Lower lobe of right lung (tissue), 2 donors: ENCODE data around the gene SAP30. TPM values are rescaled to one million over a fixed set of nuclear protein-coding genes. Genes with fewer than 3 reads are reported as not detected.

ENCODE experiments used
- ATAC-seq, 2 donors: fragments of 200-7000 bp; cut with Tn5 transposase; one replicate each; pipeline ENCODE4 v1.9.1; 2020 to 2022; ENCODE audit warnings: mild to moderate bottlenecking in 2 of 2, moderate library complexity in 2 of 2
- DNase-seq: peaks from one replicate; pipeline ENCODE4 v3.0.0-alpha.2; 2020
- H3K27ac ChIP-seq: fragments of 200-600 bp; one replicate; pipeline ENCODE4 v1.8.0; 2022
- H3K27me3 ChIP-seq: fragments of 200-600 bp; one replicate; pipeline ENCODE4 v1.8.0; 2022; ENCODE audit warnings: low read depth
- H3K36me3 ChIP-seq: fragments of 200-600 bp; one replicate; pipeline ENCODE4 v1.8.0; 2022; ENCODE audit warnings: mild to moderate bottlenecking
- H3K4me1 ChIP-seq: fragments of 200-600 bp; one replicate; pipeline ENCODE4 v1.8.0; 2022
- H3K4me3 ChIP-seq: fragments of 200-600 bp; one replicate; pipeline ENCODE4 v1.8.0; 2022; ENCODE audit warnings: mild to moderate bottlenecking
- H3K9me3 ChIP-seq: fragments of 200-600 bp; one replicate; pipeline ENCODE4 v1.8.0; 2022
- intact Hi-C: fragments of 100-400 bp; cut with DNase I; formaldehyde crosslinking; loops from one replicate; pipeline ENCODE4 v1.11.0; 2022
- total RNA-seq: library from RNA; stranded (reverse); fragmentation: NEBNext Ultra II Directional; extraction: Animal tissue kit (Norgen Biotek cat#: 25700); gene quantifications from one replicate; pipeline ENCODE4 v1.2.1, GENCODE V29; 2021
- TF ChIP-seq, protein P1 (sequence below): fragments of 200-600 bp; IDR thresholded peaks from one replicate; pipeline ENCODE4 v1.8.0; 2022; ENCODE audit warnings: antibody characterized with exemption, mild to moderate bottlenecking
- donor health status: DM: no; HTN: yes; CAD: no; lungs with severe emphysema.

The SAP30 gene
- total RNA-seq, 1 donor from 2014 or later: 15.1 TPM

DNA sequence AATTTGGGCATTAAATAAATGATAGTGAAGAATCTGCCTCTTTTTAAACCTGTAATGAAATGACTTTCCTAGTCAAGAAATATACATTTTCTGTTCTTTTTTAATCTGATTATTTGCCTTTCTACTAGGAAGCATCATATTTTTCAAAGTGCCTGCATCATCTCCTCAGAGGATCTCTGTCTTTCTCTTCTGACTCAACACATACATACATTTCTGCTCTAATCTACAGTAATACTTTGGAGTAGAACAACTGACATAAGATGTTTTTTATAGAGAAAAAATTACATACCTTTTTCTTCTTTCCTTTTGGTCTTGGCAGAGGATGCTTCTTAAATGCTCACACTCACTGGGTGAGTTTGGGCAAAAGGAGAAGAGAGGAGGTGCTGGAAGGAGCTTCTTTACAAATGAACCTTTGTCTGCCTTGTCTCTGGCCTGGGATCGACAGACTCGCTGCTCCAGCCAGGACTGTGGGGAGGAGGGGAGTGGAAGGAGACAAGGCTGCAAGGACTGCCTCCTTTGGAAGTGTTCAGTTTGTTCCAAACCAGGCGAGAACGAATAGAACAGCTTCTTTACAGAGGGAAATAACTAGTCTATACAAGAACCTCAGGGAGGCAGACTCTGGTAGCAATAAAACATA, 28.1 kb downstream of the SAP30 start, which contains the start of gene SCRG1:
Gene SCRG1, minus strand, starts transcription at position 338 of the 637 bp plus-strand sequence. CDS start 7,702 bp downstream, outside the sequence.
- TF ChIP-seq, protein P1, sequence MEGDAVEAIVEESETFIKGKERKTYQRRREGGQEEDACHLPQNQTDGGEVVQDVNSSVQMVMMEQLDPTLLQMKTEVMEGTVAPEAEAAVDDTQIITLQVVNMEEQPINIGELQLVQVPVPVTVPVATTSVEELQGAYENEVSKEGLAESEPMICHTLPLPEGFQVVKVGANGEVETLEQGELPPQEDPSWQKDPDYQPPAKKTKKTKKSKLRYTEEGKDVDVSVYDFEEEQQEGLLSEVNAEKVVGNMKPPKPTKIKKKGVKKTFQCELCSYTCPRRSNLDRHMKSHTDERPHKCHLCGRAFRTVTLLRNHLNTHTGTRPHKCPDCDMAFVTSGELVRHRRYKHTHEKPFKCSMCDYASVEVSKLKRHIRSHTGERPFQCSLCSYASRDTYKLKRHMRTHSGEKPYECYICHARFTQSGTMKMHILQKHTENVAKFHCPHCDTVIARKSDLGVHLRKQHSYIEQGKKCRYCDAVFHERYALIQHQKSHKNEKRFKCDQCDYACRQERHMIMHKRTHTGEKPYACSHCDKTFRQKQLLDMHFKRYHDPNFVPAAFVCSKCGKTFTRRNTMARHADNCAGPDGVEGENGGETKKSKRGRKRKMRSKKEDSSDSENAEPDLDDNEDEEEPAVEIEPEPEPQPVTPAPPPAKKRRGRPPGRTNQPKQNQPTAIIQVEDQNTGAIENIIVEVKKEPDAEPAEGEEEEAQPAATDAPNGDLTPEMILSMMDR: no peak
- DNase-seq (no peak), ATAC-seq (no peak)
- H3K4me1 ChIP-seq: no peaks in the 10 kb centered on the region
- intact Hi-C loops: no loop called here
- no peaks in the 10 kb centered on the region for H3K9me3 ChIP-seq
- H3K36me3 ChIP-seq: no peaks in the 10 kb centered on the region
- no peaks in the 10 kb centered on the region for H3K27me3 ChIP-seq
- H3K4me3 ChIP-seq: no peak within 1 kb of the TSS
- H3K27ac ChIP-seq: no peak within 1 kb of the TSS

DNA sequence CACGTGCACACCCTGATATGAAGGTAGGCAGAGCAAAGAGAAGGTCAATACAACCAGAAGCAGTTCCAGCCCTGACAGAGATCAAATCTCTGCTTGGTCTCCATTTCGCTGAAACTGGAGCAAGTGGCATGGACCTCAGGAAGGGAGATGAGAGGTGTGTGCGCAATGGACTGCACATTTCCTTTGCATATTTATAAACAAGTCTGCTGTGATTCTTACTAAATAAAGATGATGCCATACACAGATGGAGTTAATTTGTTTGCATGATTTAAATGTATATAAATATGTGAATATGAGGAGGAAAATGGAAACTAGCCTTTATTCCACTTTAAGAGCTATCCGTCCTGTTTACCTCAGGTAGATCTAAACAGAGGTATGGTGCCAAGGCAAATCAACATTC, 30.3 kb downstream of the SAP30 start:
- TF ChIP-seq, protein P1: no peak
- intact Hi-C loops: no loop called here
- no peak for ATAC-seq

DNA sequence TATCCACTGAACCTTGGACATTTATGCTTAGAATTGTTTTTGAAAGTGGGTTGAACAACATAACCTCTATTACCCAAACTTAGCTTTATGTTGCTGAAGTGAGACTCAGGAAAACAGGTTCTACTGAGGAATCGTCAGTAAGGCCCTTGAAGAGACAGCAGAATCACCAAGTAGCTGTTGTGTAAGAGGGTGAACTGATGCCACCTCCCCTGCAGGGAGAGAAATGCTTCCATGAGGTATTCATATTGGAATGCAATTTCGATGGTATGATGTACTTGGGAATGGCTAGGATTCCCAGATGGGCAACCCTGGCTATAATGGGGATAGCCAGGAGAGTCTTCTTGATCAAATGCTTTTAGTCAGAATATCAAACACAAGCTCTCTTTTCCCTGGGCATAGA, 32.3 kb downstream of the SAP30 start:
- Histone ChIP-seq H3K4me3 (no peak overlapping the region), H3K27ac (no peak overlapping the region), H3K9me3 (no peaks in the 10 kb centered on the region), H3K27me3 (no peaks in the 10 kb centered on the region), H3K36me3 (no peaks in the 10 kb centered on the region), H3K4me1 (no peaks in the 10 kb centered on the region)
- DNase-seq: no peak
- TF ChIP-seq, protein P1: no peak
- ATAC-seq: no peak
- intact Hi-C loops: no loop called here

More for the DNA sequence above, 30.3 kb downstream of the SAP30 start:
- DNase-seq: no peak
- no peaks in the 10 kb centered on the region for H3K36me3 ChIP-seq
- H3K27me3 ChIP-seq: no peaks in the 10 kb centered on the region
- no peak overlapping the region for H3K4me3 ChIP-seq
- no peak overlapping the region for H3K27ac ChIP-seq
- no peaks in the 10 kb centered on the region for H3K9me3 ChIP-seq
- H3K4me1 ChIP-seq: no peaks in the 10 kb centered on the region

DNA sequence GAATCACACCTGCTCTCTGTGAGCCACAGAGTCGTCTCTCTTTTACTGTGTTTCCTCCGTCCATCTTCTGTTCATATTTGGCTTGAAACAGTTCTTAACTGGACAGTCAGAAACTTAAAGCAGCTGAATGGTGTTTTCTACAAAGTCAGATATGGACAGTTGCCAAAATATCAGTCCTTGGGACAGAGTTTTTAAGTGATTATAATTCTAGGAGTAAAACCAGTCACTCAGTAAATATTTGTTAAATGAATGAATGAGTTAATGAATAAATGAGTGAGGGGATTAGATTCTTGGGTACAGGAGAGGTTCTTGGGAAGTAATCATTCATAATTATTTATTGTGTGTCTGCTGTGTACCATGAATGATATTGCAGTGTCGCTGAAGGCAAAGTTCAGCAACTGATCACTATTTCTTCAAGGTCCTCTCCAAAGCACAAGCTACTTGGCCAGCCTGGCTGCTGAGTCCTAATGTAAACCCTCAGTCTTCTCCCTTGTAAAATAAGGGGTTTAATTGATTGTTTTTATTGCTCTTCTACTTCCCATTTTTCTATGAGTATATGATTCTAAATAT, 33.6 kb downstream of the SAP30 start:
- no peak for DNase-seq
- no peaks in the 10 kb centered on the region for H3K36me3 ChIP-seq
- no peaks in the 10 kb centered on the region for H3K4me1 ChIP-seq
- intact Hi-C loops: no loop called here
- no peak overlapping the region for H3K27ac ChIP-seq
- TF ChIP-seq, protein P1: no peak
- ATAC-seq: no peak
- no peak overlapping the region for H3K4me3 ChIP-seq
- H3K27me3 ChIP-seq: no peaks in the 10 kb centered on the region
- no peaks in the 10 kb centered on the region for H3K9me3 ChIP-seq

DNA sequence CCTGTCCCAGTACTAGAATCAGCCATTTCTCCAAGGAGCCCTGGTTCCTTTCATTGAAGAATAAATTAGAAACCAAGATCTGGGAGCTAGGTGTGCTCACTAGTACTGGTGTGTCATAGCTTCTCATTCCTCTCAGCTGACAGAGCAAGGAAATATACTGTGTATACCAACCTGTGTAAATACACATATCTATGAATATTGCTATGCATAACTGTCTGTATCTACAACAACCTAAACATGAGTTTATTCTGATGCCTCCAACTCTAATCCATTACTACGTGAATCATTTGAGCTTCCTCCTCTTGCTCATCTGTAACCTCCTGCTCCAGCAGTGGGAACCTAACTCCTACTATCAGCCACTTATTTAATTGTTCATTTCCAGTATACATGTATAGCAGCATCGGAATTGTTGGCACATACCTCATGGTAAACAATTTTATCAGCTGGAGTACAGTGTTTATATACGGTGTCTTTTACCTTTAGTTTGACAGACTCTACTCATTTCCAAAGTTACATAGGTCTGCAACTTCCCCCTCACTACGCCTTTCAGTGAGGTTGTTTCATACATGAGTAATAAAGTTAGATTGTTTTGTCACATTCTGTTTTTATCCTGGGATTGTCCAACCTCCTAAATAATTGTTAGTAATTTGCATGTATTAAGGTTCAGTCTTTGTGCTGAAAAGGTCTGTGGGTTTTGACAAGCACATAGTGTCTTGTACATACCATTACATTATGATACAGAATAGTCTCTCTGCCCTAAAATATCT, 35.3 kb downstream of the SAP30 start:
- Histone ChIP-seq H3K36me3 (peaks cover 3% of the 10 kb centered on the region), H3K4me1 (no peaks in the 10 kb centered on the region), H3K9me3 (no peaks in the 10 kb centered on the region), H3K27me3 (no peaks in the 10 kb centered on the region), H3K27ac (no peak overlapping the region), H3K4me3 (no peak overlapping the region)
- ATAC-seq (no peak), DNase-seq (no peak)
- intact Hi-C loops: no loop called here
- TF ChIP-seq, protein P1: no peak
